HFFc6 (cell line): Measurements from ENCODE around the gene CYP8B1. TPM values are rescaled to one million over a fixed set of nuclear protein-coding genes. Genes with fewer than 3 reads are reported as not detected.

ENCODE experiments used
- DNase-seq: peaks from one replicate; pipeline ENCODE4 v3.0.0-alpha.2; 2018
- H3K27ac Mint-ChIP-seq: 2 replicates; pipeline ENCODE4 v1.8.0; 2020; ENCODE audit warnings: mild to moderate bottlenecking, mixed read lengths
- H3K27me3 Mint-ChIP-seq: 2 replicates; pipeline ENCODE4 v1.8.0; 2021; ENCODE audit warnings: mild to moderate bottlenecking, moderate library complexity, mixed read lengths; ENCODE audit not compliant: insufficient read depth
- H3K36me3 Mint-ChIP-seq: 2 replicates; pipeline ENCODE4 v1.8.0; 2021; ENCODE audit warnings: low read depth, mixed read lengths
- H3K4me1 Mint-ChIP-seq: 2 replicates; pipeline ENCODE4 v1.8.0; 2020; ENCODE audit warnings: low read depth, mixed read lengths
- H3K4me3 Mint-ChIP-seq: 2 replicates; pipeline ENCODE4 v1.8.0; 2020; ENCODE audit warnings: mild to moderate bottlenecking, moderate library complexity, mixed read lengths
- H3K9me3 Mint-ChIP-seq: 2 replicates; pipeline ENCODE4 v1.8.0; 2020; ENCODE audit warnings: mild to moderate bottlenecking, mixed read lengths
- CTCF ChIP-seq: fragments of 200-600 bp; sonication (generic); IDR thresholded peaks from 2 replicates; pipeline ENCODE4 v1.5.0; 2021; ENCODE audit warnings: antibody characterized with exemption, mild to moderate bottlenecking
- long read RNA-seq: library from polyadenylated mRNA; unstranded; transcript quantifications from one replicate; pipeline ENCODE4 v2.0.0, GENCODE V29; 2019
- total RNA-seq, 6 experiments: library from RNA; stranded (reverse); fragmentation: NEBNext Ultra II Directional; extraction: Animal tissue kit (Norgen Biotek cat#: 25700); gene quantifications; 2 replicates in 1 of 6; 3 replicates in 5 of 6; pipeline ENCODE4 v1.2.3, GENCODE V29; 2021

CYP8B1 gene
- total RNA-seq, result not detected
- long read RNA-seq, result 0 reads

- H3K9me3 Mint-ChIP-seq, result no peaks in the 10 kb centered on the region
- H3K36me3 Mint-ChIP-seq, result no peaks in the 10 kb centered on the region
- H3K4me3 Mint-ChIP-seq, result no peak within 1 kb of the TSS
- H3K27me3 Mint-ChIP-seq, result peaks cover 16% of the 10 kb centered on the region
- no peaks in the 10 kb centered on the region for H3K4me1 Mint-ChIP-seq
- DNase-seq, result no peak
- TF ChIP-seq CTCF, result no peak
- H3K27ac Mint-ChIP-seq, result no peak within 1 kb of the TSS
Observed at GRCh38 chr3:42875325-42876151, at the start of gene CYP8B1. Gene CYP8B1 (minus strand): TSS chr3:42875879. CDS start chr3:42875816, 63 bp downstream.

GRCh38 chr3:42923606-42924005 lies 47.9 kb upstream of the CYP8B1 start:
- no peak for DNase-seq
- no peak for TF ChIP-seq CTCF
- Mint-ChIP-seq H3K36me3 (no peaks in the 10 kb centered on the region), H3K27me3 (peaks cover 10% of the 10 kb centered on the region), H3K9me3 (no peaks in the 10 kb centered on the region), H3K27ac (no peak overlapping the region), H3K4me3 (no peak overlapping the region), H3K4me1 (no peaks in the 10 kb centered on the region)

GRCh38 chr3:42914771-42915515 lies 39.3 kb upstream of the CYP8B1 start:
- Mint-ChIP-seq H3K9me3 (peaks cover 41% of the 10 kb centered on the region), H3K4me3 (no peak overlapping the region), H3K36me3 (peaks cover 29% of the 10 kb centered on the region), H3K27ac (no peak overlapping the region), H3K27me3 (no peaks in the 10 kb centered on the region; the same call in 1 of the 2 replicates), H3K4me1 (no peaks in the 10 kb centered on the region)
- no peak for TF ChIP-seq CTCF
- DNase-seq, result no peak

- H3K36me3 Mint-ChIP-seq, result peaks cover 29% of the 10 kb centered on the region
- no peak for DNase-seq
Observed at GRCh38 chr3:42911551-42911950, 35.9 kb upstream of the CYP8B1 start.

GRCh38 chr3:42908675-42909074 lies 33.0 kb upstream of the CYP8B1 start:
- H3K36me3 Mint-ChIP-seq, result peaks cover 13% of the 10 kb centered on the region; the same call in 1 of the 2 replicates
- peaks cover 10% of the 10 kb centered on the region for H3K9me3 Mint-ChIP-seq
- TF ChIP-seq CTCF, result no peak
- H3K27ac Mint-ChIP-seq, result no peak overlapping the region
- H3K4me3 Mint-ChIP-seq, result no peak overlapping the region
- H3K4me1 Mint-ChIP-seq, result no peaks in the 10 kb centered on the region
- peaks cover 32% of the 10 kb centered on the region for H3K27me3 Mint-ChIP-seq
- DNase-seq, result no peak

More at GRCh38 chr3:42911551-42911950, 35.9 kb upstream of the CYP8B1 start:
- H3K4me1 Mint-ChIP-seq, result no peaks in the 10 kb centered on the region
- no peak overlapping the region for H3K27ac Mint-ChIP-seq
- H3K4me3 Mint-ChIP-seq, result no peak overlapping the region
- peaks cover 13% of the 10 kb centered on the region for H3K27me3 Mint-ChIP-seq
- TF ChIP-seq CTCF, result no peak
- peaks cover 34% of the 10 kb centered on the region for H3K9me3 Mint-ChIP-seq
